ENCODE results near the gene MRPS15.
"Not testable (repeated sequence)": the region's sequence is repeated elsewhere in the genome, so short reads cannot be mapped to it uniquely, and the experiment has no call there.

GRCh38 chr1:36501911-36502310 is 37.7 kb upstream of the MRPS15 start:
- TF ChIP-seq CTCF (IDR thresholded peaks at IDR 0.05 in 8 of 11, conservative IDR thresholded peaks at IDR 0.05 in 3 of 11); POLR2A (IDR thresholded peaks at IDR 0.05): not testable (repeated sequence)

All from spleen (tissue), 7 donors.